ENCODE results near the gene ACVR1C. TPM values are rescaled to one million over a fixed set of nuclear protein-coding genes. Genes with fewer than 3 reads are reported as not detected.

Gene ACVR1C
- total and polyA plus RNA-seq, 2 of the 8 experiments (the other 6 are each of a cell fraction or from before 2014, with no cell fraction given): 0.21 to 0.52 TPM

- whole genome bisulfite sequencing, 2 experiments (ENCODE audit: extremely low coverage in 1 of 2, insufficient coverage in 1 of 2, insufficient read length in 1 of 2, insufficient replicate concordance in 2 of 2, low coverage in 1 of 2, low lambda C conversion rate in 2 of 2, missing lambda C conversion rate in 1 of 2): 51% methylated on average over 2 of the region's 2 CpGs; no CpG with 5 or more reads in 1 of the 2 experiments
- Histone ChIP-seq H3K27me3 (replicated peaks in 1 of 4; ENCODE audit: control insufficient read depth in 3 of 4, extremely low read depth in 1 of 4, insufficient read depth in 3 of 4, low read length in 3 of 4) (no peaks in the 10 kb centered on the region), H2BK5ac (ENCODE audit: low read depth, low read length) (no peak overlapping the region), H2BK15ac (ENCODE audit: low read length) (no peak overlapping the region; the same call in 1 of the 2 replicates), H3K79me1 (ENCODE audit: low read depth, low read length) (no peaks in the 10 kb centered on the region), H3K14ac (ENCODE audit: insufficient read length) (no peak overlapping the region), H3K4ac (replicated peaks; ENCODE audit: insufficient read length, low read depth, low read length) (no peak overlapping the region), H3K79me2 (ENCODE audit: control insufficient read depth in 1 of 2, insufficient read depth in 2 of 2, low read length in 2 of 2) (no peaks in the 10 kb centered on the region), H3K18ac (ENCODE audit: extremely low read depth, low read length) (0 out of 2 replicates have a peak overlapping the region, but pooled peaks have one; percentile 24), H2AFZ (ENCODE audit: low read length) (no peak overlapping the region), H3K9me3 (ENCODE audit: insufficient read depth in 2 of 2, low read depth in 1 of 2, low read length in 1 of 2) (no peaks in the 10 kb centered on the region), H4K8ac (ENCODE audit: extremely low read depth, insufficient read depth, low read length) (no peak overlapping the region), H4K91ac (replicated peaks; ENCODE audit: insufficient read length, low read length) (no peak overlapping the region), H3K56ac (replicated peaks; ENCODE audit: insufficient read length, low read depth, low read length) (no peak overlapping the region), H3K4me1 (replicated peaks in 1 of 4; ENCODE audit: control insufficient read depth in 3 of 4, insufficient read depth in 4 of 4, low read length in 3 of 4) (peaks cover 0 to 7% (median 3%) of the 10 kb centered on the region in 4 experiments; a peak in 2 of 7 replicates), H3K4me3 (ENCODE audit: extremely low read depth in 1 of 4, insufficient read depth in 2 of 4, low read depth in 3 of 4, low read length in 4 of 4) (peak overlapping the region in 1 of 4 experiments; percentile 29; a peak in 1 of 8 replicates), H4K5ac (ENCODE audit: insufficient read length, low read depth, low read length) (no peak overlapping the region), H2BK20ac (ENCODE audit: low read length) (no peak overlapping the region), H3K23ac (ENCODE audit: insufficient read length) (no peak overlapping the region), H3K36me3 (ENCODE audit: control insufficient read depth in 2 of 4, insufficient read depth in 4 of 4, low read length in 3 of 4) (no peaks in the 10 kb centered on the region), H3K9ac (replicated peaks in 1 of 4; ENCODE audit: extremely low read depth in 1 of 4, low read depth in 3 of 4, low read length in 3 of 4) (no peak overlapping the region), H3K4me2 (ENCODE audit: insufficient read depth in 1 of 2, low read depth in 2 of 2, low read length in 2 of 2) (peak overlapping the region; percentile 33 to 58; a peak in 2 of 4 replicates), H4K20me1 (replicated peaks in 1 of 2; ENCODE audit: control insufficient read depth in 1 of 2, insufficient read depth in 2 of 2, low read length in 2 of 2) (no peaks in the 10 kb centered on the region), H2BK12ac (ENCODE audit: low read depth, low read length) (no peak overlapping the region), H3K23me2 (ENCODE audit: low read depth, low read length) (0 out of 2 replicates have a peak, but pooled peaks cover 4% of the 10 kb centered on the region), H3K27ac (ENCODE audit: low read depth, low read length) (0 out of 2 replicates have a peak overlapping the region, but pooled peaks have one; percentile 1), H2AK5ac (ENCODE audit: low read depth, low read length) (no peak overlapping the region), H2BK120ac (replicated peaks; ENCODE audit: low read depth, low read length) (no peak overlapping the region)
- ChIA-PET CTCF (ENCODE audit: partially characterized antibody) (interaction anchor here (0.6 to 1.8 kb wide), 3 partner anchors 69 to 947 kb away, joined by 3 to 6 read pairs (median 5); partner anchors contain the start of gene ACVR1C), POLR2A (ENCODE audit: partially characterized antibody) (no interaction called here)
- TF ChIP-seq BACH1 (IDR thresholded peaks at IDR 0.05; ENCODE audit: low read length): no peak
- no peak for TF ChIP-seq GABPA (IDR thresholded peaks at IDR 0.05; ENCODE audit: borderline replicate concordance, insufficient read depth, low read length)
- DNase-seq (ENCODE audit: low read depth in 1 of 2, low spot score in 2 of 2): no peak
- FAIRE-seq: no peak
Observed at GRCh38 chr2:157559890-157560289, 68.8 kb downstream of the ACVR1C start.

Measured in H1 (cell line).